A204.1 (cell line): ENCODE data around the gene ZNF181.
"Not testable (repeated sequence)": the region's sequence is repeated elsewhere in the genome, so short reads cannot be mapped to it uniquely, and the experiment has no call there.

ENCODE experiments used
- FAIRE-seq: peaks from 2 replicates; lab custom pipeline; 2012; peaks lifted over from hg19 to GRCh38; lab: Jason Lieb, UNC

Gene ZNF181

DNA sequence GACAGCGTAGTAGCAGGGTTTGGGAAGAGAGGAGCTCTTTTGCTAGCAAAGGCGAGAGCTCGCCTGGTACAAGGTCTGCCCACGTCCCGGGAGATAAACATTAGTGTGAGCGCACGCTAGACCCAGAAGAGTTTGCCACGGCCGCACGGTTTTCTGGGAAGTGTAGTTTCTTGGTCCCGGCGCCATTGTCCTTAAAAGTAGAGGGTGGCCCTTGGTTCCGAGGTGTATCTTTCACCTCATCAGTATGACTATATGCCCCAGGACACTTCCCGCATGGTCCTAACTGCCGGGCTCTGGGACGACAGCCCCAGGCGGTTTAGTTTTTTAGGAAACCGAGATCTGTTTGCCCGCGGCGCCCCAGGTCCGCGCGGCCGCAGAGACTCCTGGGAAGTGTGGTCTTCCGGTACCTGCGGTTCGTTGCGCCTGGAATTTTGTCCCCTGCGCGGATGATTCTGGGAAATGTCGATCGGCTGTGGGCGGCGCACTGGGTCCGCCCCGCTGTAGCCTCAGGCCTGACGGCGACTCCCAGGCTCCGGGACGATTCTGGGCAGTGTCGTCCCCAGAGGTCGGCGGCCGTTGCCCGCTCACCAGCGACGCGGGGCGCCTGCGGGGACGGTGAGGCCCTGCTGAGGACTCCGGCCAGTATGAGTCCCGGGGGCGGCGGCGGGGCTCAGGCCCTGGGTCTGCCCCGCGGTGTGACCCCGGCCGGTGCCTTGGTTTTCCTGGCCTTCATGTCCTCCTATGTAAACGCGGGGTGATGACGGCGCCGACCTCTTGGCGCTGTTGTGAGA is at the start of gene ZNF181:
TSS of gene ZNF181 (plus strand) at position 498 of the 791 bp plus-strand sequence. CDS start 795 bp downstream, outside the sequence.
- no peak for FAIRE-seq

DNA sequence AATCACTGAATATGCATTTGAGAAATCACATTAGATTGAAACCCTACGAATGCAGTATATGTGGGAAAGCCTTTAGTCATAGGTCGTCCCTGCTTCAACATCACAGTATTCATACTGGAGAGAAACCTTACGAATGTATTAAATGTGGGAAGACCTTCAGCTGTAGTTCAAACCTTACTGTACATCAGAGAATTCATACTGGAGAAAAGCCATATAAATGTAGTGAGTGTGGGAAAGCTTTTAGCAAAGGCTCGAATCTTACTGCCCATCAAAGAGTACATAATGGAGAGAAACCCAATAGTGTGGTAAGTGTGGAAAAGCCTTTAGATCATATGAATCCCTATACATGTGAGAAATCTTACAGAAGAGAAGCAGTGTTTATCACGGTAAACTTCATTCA is 48.8 kb upstream of the ZNF181 start:
- not testable (repeated sequence) for FAIRE-seq

DNA sequence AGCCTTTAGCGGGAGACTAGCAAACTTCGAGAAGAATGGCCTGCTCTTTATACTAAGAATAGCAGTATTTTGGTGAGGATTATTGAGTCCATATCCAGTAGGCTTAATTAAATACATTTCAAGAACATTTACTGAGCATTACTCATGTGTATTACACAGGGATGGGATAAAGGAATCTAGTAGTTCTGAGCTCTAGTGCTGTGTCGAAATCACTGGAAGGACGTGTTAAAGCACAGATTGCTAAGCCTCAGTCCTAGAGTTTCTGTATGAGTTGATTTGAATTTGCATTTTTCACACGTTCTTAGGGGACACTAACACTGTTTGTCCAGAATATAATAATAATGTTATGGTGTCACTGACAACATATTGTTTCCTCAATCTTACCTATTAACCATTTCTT is 47.6 kb upstream of the ZNF181 start:
- no peak for FAIRE-seq

DNA sequence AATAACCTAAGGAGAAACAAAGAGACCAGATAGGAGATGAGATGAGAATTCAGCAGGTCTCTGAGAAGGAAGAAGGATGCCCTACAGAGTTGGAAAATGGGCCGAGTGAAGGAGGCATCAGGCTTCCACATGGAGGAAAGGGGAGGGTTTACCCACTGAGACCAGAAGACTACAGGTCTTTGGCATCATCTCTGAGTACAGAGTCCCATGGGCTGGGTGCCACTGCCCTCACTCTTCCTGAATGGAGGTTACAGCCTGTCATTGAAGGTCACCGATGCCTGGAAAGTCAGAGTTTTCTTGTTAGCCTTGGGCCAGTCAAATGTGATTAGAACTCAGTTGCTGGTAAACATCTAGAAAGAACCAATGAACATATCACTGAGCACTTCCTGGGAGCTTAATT is 46.7 kb upstream of the ZNF181 start:
- FAIRE-seq, result no peak

DNA sequence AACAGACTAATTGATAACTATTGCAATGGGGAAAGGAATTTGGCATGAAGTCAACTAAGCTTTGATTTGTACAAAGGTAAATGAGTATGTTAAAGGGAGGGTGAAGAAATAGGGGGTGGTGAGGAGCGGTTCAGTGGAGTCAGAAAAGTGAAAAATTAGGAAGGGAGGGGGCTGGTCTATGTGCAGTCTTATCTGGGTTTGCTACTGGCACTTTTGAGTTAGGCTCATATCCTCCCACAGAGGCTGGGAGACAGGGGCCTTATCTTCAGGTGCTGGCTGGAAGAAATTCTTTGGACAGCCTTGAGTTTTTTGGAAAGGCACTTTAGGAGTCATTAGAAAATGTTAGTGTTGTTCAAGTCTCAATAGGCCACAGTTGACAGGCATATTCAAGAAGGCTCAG is 45.5 kb upstream of the ZNF181 start:
- no peak for FAIRE-seq

DNA sequence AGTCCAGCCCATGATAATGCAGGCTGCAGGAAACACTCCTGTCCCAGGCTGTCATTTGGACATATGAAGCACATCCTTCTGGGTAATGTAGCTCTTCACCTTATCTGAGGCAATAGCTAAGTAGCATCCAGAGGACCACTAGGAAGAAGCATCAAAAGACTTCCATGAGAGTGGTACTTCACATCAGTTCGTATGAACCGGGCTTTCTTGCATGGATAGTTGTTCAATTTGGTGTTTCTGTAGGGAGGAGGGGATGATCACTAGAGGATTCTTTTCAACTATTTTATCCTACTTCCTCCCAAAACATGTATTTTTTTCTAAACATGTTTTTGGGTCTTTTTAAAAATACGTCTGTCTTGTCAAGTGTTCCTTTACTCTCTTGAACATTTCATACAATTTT is 43.7 kb upstream of the ZNF181 start:
- no peak for FAIRE-seq

DNA sequence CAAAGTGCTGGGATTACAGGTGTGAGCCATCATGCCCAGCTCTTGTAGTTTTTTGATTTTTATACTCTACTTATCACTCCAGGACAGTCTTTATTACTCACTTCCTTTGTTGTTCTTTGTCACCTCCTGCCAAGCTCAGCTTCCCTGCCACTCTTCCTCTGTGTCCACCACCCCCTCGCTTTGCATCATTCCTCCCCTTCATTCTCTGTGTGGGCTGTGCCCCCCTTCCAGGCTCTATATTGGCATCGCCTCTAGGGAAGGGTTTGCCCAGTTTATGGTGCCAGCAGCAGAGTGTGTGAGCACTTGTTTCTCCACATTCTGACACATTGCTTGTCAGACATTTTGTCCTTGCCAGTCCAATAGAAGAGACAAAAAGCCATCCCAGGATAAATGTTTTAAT is 41.5 kb upstream of the ZNF181 start:
- no peak for FAIRE-seq

DNA sequence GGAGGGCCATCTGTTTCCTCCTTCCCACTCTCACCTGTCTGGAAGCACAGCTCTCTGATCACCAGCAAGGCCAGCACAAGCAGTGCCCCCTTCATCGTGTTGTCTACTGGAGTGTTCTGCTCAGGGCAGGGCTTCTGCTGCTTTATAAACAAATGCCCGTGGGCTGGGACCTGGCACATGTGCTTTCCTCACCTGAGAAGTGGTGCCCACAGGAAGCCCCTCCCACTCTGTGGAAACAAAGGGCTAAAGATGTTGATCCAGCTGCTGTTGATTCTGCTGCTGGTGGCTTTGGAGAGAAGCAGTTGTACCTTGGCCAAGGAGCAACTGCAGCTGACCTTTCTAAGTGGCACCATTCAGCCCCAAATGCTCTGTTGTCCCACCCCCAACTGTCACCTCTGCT is 26.4 kb upstream of the ZNF181 start:
- no peak for FAIRE-seq

DNA sequence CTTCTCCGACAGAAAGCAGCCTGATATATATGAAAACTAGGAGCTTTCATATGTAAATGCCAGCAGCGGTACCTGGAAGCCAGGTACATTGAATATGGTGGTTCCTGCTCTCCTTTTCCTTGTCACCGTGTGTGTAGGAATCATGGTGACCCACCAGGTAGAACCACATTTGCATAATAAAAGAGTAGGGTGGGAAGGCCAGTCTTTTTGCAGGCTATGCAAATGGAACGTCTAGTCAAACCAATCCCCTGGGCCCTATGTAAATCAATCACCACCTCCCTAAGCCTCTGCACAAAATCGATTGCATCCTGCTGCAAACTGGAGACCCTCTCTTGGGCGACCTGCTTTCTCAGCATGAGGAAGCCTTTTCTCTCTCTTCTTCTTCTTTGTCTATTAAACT is 22.2 kb upstream of the ZNF181 start:
- no peak for FAIRE-seq

DNA sequence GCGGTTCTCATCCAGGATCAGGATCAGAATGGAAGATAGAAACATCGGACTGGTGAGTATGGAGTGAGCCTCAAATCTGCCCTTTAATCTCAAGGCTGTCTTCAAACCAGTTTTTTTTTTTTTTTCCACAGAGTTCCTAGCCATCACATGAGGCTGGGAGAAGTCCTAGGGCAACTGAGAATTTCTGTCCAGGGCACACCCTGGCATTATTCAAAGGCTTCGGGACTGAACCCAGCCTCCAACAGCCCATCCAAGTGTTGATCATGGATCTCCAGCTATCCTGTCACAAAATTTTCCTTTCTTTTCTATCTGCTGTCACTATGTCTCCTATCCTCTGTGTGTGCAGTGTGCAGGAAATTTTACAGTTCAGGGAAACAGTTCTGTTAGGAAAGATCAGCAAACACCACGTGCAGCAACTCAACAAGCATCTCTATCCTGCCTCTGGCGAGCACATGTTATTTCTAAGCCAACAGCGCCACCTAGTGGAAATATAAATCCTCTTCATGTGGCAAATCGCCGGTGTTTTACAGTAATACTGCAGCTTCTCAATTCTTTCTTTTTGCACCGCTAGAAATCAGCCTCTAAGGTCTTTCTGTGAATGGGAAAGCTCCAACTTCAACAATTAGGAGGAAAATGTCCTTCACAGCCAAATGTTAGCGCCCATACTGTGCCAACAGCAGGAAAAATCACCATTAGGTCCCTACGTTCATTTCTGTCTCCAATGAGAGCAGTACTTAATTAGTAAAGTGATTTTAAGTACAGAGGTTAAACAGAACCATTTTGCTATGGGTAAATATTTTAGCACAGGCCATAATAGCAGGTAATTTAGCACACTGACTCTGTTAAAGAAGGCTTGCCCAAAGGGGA is 21.4 kb upstream of the ZNF181 start:
- FAIRE-seq, result peak; percentile 96

DNA sequence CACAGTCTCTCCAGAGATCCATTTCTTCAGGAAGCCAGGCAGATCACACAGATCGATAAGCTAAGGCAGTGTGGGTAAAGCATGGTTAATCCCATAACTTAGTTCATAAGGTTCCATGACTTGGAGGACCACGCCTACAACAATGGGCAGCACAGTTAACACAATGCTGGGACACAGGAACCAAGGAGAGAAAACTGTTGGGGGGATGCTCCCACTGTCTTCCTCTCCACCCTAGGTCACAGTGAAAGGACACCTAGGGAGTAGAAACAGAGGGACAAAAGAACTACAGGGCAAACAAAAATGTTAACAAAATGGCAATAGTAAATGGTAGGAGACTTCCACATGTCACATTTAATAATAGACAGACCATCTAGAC is 20.8 kb upstream of the ZNF181 start:
- no peak for FAIRE-seq

DNA sequence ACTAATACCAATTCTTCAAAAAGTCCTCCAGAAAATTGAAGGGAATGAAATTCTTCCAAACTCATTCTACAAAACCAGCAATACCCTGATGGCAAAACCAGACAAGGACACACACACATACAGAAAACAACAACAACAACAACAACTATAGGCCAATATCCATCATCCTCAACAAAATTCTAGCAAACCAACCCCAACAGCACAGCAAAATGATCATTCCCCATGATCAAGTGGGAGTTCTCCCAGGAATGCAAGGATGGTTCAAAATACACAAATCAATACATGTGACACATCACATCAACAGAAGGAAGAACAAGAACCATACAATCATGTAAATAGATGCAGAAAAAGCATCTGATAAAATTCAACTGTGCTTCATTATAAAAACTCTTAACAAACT is 18.7 kb upstream of the ZNF181 start:
- no peak for FAIRE-seq

DNA sequence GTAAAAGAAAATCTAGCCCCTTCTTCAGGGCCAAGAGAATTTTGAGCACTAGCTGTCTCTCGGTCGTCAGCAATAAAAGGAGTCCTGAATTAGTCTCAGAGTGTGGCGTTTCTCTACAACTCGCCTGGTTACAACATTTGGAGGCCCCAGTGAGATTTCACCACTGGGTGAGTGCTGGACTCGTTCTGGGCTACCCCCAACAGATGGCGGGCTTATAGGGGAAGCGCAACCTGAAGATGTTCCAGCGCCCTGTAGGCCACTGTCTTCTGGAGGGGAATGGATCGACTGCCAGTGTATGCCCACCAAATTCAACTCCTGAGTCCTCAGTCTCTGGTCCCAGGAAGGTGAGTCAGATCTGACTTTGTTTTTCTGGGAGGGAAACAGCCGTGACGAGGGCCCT is 11.7 kb upstream of the ZNF181 start:
- FAIRE-seq, result no peak

DNA sequence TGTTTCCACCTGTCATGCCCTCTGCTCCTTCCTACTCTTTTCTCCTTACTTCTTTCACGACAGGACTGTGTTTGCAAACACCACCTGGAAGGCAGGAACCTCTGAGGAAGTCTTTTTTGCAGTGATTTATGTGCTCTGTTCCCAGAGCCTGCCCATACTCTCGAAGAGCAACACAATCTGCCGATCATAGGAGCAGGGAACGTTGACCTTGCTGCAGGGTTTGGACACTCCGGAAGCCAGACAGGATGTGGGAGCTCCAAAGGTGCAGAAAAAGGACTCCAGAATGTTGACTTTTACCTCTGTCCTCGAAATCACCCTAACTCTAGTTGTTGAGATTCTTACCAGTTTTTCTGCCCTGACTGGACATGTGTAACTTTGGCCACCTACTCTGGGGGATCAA is 8.6 kb upstream of the ZNF181 start:
- FAIRE-seq, result no peak

DNA sequence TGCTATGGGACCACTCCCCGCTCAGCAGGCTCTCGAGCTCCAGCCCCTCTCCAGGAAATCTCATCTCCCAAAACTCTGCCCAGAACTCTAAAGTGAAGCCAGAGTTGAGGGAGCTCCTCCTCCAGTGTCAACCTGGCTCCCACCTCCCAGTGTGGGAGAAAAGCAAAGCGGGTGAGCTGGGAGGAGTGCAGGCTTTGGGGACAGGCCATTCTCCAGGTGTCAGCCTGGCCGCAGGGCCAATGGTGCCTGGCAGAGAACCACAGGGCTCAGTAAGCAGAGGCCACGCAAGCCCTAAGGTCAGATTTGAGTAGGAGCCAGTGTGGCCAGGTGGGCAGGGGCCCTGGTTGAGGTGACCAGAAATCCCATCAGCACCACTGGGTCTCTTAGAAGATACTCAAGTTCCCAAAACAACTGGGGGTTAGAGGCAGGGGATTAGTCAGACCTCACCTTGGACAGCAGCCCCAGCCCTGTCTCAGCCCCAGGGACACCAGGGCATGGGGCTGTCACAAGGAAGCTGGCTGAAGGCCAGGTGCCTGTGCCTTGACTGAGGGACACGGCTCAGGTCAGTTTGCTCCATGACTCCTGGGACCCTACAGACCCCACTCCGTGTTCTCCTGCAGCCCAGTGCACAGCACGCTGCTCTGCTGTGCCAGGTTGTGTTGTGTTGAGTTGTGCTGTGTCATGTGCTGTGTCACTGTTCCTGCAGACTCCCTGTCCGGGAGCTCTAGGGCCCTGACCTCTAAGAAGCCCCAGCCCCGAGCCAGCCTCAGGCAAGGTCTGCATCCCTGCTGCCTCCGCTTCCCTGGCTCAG is 2.8 kb upstream of the ZNF181 start:
- no peak for FAIRE-seq

DNA sequence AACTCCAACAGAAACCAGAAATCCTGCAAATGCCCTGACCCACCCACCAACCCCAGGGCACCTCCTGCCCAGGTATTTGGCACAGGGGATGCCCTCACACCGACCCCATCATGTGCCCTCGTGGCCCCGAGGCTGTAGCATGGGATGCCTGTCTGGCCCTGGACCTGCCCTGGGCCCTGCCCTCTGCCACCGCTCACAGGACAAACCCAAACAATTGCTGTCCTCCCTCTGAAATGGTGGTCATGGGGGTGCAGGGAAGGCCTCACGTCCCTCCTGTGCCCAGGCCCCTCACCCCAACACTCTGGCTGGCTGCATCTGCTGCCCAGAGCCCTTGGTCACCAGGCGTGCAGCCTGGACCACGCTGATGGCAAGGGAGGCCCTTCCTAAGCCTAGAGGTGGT is 2.1 kb upstream of the ZNF181 start:
- FAIRE-seq, result no peak

DNA sequence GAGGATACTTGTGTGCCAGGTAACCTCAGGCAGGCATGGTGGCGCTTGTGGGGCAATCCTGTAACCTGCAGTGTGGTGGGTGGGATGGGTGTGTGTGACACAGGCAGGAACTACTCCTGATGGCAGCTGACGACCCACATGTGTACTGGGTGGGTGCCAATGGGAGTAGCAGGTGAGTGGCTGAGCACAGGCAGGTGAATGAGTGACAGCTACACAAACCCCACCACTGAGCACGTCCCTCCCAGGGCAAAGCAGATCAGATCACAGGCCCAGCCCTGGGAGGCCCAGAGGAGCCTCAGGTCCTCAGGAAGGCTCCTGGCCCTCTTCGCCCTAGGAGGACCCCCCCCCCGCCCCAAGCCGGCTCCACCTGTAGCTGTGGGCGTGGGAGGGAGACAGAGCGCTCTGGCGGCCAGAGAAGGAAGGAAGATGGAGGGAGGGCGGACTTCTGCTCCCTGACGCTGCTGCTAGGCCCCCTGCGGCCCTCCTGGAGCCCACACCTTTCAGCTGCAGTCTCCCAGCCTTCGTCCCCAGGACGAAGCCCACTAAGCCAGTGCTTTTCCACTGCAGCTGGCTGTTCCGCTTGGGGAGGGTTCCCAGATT is 1.3 kb upstream of the ZNF181 start:
- FAIRE-seq, result no peak

DNA sequence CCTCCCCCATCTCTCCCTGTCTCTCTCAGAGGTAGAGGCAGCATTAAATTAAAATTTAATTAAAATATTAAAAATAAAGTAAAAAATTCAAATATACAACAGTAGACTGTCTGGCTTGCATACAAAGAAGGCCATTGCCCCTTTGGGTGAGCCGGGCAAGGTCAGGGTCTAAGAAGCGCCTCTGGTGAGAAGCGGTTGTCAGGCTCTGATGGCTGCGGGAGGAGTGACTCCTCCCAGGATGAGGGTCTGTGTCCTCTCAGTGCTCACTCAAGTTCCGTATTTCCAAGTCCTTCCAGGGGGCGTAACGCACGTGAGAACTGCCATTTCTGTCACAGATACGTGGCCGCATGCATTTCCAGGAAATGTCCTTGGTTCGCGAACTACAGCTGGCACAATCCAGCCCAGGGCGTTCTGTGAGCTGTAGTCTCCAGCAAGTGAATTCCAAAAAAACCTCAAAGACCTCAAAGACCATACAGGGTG is 737 bp upstream of the ZNF181 start:
- FAIRE-seq, result no peak

DNA sequence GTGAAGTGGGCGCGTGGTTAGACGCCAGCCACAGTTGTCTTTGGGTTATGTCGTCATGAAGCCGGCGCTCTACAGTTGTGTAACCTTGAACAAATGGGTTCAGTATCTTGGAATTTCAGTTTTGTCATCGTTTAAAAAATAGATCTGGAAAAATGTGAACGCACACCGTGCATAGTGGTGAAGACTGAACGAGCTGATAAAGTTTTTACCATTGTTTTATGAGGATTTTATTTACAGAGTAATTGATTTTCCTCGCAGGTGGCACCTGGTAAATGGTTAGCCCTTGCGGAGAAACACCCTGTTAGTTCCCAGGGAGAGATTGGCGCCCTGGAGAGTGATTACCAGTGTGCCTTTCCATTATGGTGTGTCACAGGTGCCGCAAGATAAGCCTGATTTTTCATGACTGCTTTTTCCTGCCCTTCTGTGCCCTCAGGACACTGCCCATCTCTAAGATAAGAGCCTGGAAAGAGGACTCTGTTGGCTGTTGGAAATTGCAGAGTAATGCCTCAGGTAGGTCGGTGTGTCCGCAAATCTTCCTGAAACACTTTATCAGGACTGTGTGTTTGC is 577 bp downstream of the ZNF181 start:
- no peak for FAIRE-seq

DNA sequence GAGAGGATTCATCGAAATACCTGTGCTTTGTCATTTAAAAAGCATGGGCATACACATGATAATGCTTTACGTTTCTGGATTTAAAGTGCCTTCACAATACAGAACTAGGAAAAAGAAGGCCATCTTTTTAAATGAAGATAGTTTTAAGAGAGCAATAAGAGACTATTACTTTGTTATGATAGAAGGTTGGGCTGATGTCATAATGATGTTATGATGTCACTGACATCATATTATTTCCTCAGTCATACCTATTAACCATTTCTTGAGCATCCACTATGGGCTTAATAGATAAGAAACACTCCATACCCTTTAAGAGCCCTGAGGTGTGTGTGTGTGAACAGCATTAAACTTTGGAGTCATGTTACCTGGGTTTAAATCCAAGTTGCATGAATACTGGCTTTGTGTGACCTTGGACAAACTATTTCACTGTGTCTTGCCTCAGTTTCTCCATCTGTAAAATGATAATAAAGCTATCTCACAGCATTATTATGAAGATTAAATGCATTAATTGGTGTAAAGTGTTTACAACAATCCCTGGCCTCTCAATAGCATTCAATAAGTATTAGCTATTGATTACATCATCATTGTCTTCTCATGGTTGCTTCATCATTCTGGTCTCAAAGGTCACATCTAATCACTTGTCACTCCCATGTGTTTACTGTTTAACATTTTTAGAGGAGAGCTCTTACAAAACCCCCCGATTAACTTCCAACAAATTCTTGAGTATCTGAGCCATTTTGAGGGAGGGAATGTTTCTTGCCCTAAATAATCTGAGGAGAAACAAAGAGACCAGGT is 11.1 kb downstream of the ZNF181 start:
- no peak for FAIRE-seq

DNA sequence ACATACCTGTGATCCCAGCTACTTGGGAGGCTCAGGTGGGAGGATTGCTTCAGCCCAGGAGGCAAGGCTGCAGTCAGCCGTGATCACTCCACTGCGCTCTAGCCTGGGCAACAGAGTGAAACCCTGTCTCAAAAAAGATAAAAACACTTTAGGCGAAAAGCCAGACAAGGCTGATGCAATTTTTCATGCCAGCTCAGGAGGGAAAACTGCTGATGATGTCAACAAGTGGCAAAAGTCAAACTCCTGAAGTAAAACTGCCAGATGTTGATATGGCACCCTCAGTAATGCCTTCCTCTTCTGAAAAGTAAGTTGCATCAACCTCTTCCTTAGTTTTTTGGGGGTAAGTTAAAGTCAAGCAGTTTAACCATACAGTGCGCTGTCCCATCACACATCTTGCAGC is 23.4 kb downstream of the ZNF181 start:
- FAIRE-seq, result no peak
